ENCODE results near the gene ARHGAP15. TPM values are rescaled to one million over a fixed set of nuclear protein-coding genes. Genes with fewer than 3 reads are reported as not detected.

Gene ARHGAP15
- total RNA-seq, 3 donors from 2014 or later = 5.3 to 8.2 (median 5.8) TPM

GRCh38 chr2:143497726-143498125 is 368.5 kb downstream of the ARHGAP15 start:
- TF ChIP-seq, protein P1, sequence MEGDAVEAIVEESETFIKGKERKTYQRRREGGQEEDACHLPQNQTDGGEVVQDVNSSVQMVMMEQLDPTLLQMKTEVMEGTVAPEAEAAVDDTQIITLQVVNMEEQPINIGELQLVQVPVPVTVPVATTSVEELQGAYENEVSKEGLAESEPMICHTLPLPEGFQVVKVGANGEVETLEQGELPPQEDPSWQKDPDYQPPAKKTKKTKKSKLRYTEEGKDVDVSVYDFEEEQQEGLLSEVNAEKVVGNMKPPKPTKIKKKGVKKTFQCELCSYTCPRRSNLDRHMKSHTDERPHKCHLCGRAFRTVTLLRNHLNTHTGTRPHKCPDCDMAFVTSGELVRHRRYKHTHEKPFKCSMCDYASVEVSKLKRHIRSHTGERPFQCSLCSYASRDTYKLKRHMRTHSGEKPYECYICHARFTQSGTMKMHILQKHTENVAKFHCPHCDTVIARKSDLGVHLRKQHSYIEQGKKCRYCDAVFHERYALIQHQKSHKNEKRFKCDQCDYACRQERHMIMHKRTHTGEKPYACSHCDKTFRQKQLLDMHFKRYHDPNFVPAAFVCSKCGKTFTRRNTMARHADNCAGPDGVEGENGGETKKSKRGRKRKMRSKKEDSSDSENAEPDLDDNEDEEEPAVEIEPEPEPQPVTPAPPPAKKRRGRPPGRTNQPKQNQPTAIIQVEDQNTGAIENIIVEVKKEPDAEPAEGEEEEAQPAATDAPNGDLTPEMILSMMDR (IDR thresholded peaks at IDR 0.05) = no peak
- intact Hi-C loops (cut with DNase I, micrococcal nuclease) = no loop called here
- H3K9me3 ChIP-seq = no peaks in the 10 kb centered on the region
- ATAC-seq (no peak), DNase-seq (no peak)
- H3K36me3 ChIP-seq (ENCODE audit: low read depth) = no peaks in the 10 kb centered on the region
- no peaks in the 10 kb centered on the region for H3K4me1 ChIP-seq (ENCODE audit: low read depth)
- H3K4me3 ChIP-seq = no peak overlapping the region

- no peak for ATAC-seq
- TF ChIP-seq, protein P1 (IDR thresholded peaks at IDR 0.05) = no peak
- intact Hi-C loops (cut with DNase I, micrococcal nuclease) = no loop called here
Measured at GRCh38 chr2:143498496-143498895, 369.3 kb downstream of the ARHGAP15 start.

GRCh38 chr2:143499061-143499460 is 369.8 kb downstream of the ARHGAP15 start:
- TF ChIP-seq, protein P1 (IDR thresholded peaks at IDR 0.05) = no peak
- intact Hi-C loops (cut with DNase I, micrococcal nuclease) = no loop called here

More at GRCh38 chr2:143498496-143498895, 369.3 kb downstream of the ARHGAP15 start:
- Histone ChIP-seq H3K9me3 (no peaks in the 10 kb centered on the region), H3K4me3 (no peak overlapping the region), H3K36me3 (ENCODE audit: low read depth) (no peaks in the 10 kb centered on the region), H3K4me1 (ENCODE audit: low read depth) (no peaks in the 10 kb centered on the region)
- DNase-seq = no peak

DNA sequence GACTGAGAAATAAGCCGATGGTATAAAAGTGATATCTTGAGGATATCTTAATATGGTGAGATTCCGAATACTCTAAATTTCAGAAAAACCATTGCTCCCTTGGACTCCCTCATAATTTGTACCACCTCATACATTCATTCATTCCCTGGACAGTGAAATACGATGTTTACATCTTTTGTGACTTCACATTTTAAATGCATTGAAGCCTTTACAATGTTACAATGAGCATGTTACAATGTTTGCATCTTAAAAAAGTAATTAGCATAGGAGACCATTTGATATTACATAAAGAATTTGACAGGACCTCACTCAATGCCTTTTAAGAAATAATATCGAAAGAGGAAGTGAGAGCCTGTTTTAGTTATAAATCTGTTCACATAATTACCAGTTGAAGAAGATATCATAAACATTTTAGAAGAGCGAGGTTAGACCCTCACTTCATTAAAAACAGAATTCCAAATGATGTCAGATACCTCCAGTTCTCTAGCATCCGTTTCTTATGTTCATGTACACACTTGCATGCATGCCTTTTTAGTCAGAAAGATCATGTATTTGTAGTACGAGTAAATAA is 372.0 kb downstream of the ARHGAP15 start:
- intact Hi-C loops (cut with DNase I, micrococcal nuclease) = no loop called here
- TF ChIP-seq, protein P1 (IDR thresholded peaks at IDR 0.05) = no peak
- no peaks in the 10 kb centered on the region for H3K36me3 ChIP-seq (ENCODE audit: low read depth)
- H3K4me3 ChIP-seq = no peak overlapping the region
- ATAC-seq (no peak), DNase-seq (no peak)
- no peaks in the 10 kb centered on the region for H3K4me1 ChIP-seq (ENCODE audit: low read depth)
- no peaks in the 10 kb centered on the region for H3K9me3 ChIP-seq

More at GRCh38 chr2:143499061-143499460, 369.8 kb downstream of the ARHGAP15 start:
- Histone ChIP-seq H3K36me3 (ENCODE audit: low read depth) (no peaks in the 10 kb centered on the region), H3K4me1 (ENCODE audit: low read depth) (no peaks in the 10 kb centered on the region), H3K9me3 (no peaks in the 10 kb centered on the region), H3K4me3 (no peak overlapping the region)
- ATAC-seq = no peak
- DNase-seq = no peak

DNA sequence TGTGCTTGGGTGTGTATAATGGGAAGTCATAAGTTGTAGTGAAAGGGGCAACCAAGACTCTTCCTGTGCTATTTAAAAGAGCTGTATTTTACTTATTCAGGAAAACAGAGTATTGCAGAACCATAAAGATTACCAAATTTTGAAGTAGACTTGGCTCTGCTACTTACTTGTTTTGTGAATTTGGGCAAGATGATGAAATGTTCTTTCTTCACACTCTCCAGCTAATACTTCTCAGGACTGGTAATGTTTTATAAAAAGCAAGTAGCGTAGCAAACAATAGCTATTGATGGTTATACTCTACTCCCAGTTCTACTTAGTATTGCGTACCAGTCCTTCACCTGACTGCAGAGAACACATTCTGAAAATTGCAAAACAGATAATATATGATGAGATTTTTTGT is 374.1 kb downstream of the ARHGAP15 start:
- no peak overlapping the region for H3K4me3 ChIP-seq
- no peaks in the 10 kb centered on the region for H3K4me1 ChIP-seq (ENCODE audit: low read depth)
- intact Hi-C loops (cut with DNase I, micrococcal nuclease) = no loop called here
- H3K36me3 ChIP-seq (ENCODE audit: low read depth) = no peaks in the 10 kb centered on the region
- H3K9me3 ChIP-seq = no peaks in the 10 kb centered on the region
- ATAC-seq (no peak), DNase-seq (no peak)
- TF ChIP-seq, protein P1 (IDR thresholded peaks at IDR 0.05) = no peak

DNA sequence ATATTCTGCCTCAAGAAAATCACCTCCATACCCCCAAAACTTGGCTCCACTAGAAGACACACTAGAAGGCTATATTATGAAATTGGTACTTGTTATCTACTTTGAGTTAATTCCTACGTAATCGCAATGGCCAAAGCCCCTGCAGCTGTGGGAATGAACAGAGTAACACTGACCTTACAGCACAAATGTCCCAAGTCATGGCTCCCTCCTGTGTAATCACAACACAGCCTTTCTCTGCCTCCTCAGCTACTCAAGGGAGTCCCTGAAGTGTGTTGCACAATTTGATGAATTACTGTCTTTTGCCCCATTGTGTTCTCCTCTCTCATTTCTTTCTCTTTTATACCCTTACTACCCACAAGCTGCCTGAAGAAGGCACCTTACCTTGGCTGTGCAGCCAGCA is 375.2 kb downstream of the ARHGAP15 start:
- H3K9me3 ChIP-seq = no peaks in the 10 kb centered on the region
- H3K4me3 ChIP-seq = no peak overlapping the region
- no peak for DNase-seq
- no peaks in the 10 kb centered on the region for H3K36me3 ChIP-seq (ENCODE audit: low read depth)
- TF ChIP-seq, protein P1 (IDR thresholded peaks at IDR 0.05) = no peak
- intact Hi-C loops (cut with DNase I, micrococcal nuclease) = no loop called here
- ATAC-seq = no peak
- no peaks in the 10 kb centered on the region for H3K4me1 ChIP-seq (ENCODE audit: low read depth)
